ENCODE measurements around the gene TMEM225B.

TMEM225B gene, protein sequence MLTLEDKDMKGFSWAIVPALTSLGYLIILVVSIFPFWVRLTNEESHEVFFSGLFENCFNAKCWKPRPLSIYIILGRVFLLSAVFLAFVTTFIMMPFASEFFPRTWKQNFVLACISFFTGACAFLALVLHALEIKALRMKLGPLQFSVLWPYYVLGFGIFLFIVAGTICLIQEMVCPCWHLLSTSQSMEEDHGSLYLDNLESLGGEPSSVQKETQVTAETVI

GRCh38 chr7:99597762-99598501 lies at the start of gene TMEM225B:
Gene TMEM225B, plus strand, starts transcription at chr7:99598267. Its CDS starts 6,122 bp downstream, at chr7:99604389.
- no peak for TF ChIP-seq GATA3 (IDR thresholded peaks at IDR 0.05; ENCODE audit: low read depth, low read length)
- no peak for TF ChIP-seq GATA2 (IDR thresholded peaks at IDR 0.05; ENCODE audit: low read depth, low read length)

DNA sequence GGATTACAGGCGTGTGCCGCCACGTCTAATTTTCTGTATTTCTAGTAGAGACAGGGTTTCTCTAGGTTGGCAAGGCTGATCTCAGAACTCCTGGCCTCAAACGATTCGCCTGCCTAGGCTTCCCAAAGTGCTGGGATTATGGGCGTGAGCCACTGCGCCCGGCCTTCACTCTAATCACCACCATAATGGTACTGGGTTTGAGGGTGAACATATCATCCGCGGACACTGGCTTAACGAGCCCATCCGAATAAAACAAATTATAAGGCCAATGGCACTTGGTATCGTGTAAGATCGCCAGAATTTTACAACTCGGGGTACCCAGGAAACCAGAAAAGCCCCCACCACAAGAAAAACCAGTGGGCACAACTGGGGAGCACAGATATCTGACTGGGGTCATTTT lies 46.7 kb upstream of the TMEM225B start:
- no peak for TF ChIP-seq GATA2 (IDR thresholded peaks at IDR 0.05; ENCODE audit: low read depth, low read length)
- TF ChIP-seq GATA3 (IDR thresholded peaks at IDR 0.05; ENCODE audit: low read depth, low read length), result no peak

DNA sequence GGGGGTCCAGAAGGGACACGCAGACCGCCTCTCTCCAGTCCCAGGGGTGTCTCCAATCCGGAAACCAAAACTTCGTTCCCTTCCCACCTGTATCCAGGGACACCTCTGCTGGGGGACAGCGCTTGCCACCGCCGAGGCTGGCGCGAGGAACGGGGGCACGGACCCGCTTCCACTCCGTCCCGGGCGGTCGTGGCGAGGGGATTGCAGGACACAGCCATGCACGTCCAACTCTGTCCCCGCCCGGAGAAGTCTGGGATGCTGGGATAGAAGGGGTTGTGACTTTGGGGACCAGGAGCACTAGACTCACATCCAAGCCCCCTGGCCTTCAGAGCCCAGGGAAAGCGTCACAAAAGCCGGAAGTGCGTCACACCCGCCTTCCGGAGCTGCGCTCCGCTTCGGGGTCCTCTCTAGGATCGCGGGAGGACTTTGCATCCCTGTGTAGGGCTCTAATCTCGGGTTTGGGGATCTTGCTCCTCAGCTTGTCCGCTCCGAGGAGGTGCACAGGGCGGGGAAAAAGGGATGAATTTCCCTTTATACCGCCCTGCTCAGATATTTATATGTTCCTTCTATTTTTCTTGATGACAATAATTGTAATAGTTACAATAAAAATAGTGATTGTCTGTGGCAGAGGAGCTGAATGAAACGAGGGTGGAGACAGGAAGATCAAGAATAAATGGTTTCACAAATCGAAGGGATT lies 46.2 kb upstream of the TMEM225B start, which contains the start of gene FAM200A:
TSS of gene FAM200A (minus strand) at position 348 of the 697 bp plus-strand sequence. CDS start 3,707 bp downstream, outside the sequence.
- TF ChIP-seq GATA3 (IDR thresholded peaks at IDR 0.05; ENCODE audit: low read depth, low read length), result no peak
- TF ChIP-seq GATA2 (IDR thresholded peaks at IDR 0.05; ENCODE audit: low read depth, low read length), result peak; percentile 48; the same call in 1 of the 2 replicates

DNA sequence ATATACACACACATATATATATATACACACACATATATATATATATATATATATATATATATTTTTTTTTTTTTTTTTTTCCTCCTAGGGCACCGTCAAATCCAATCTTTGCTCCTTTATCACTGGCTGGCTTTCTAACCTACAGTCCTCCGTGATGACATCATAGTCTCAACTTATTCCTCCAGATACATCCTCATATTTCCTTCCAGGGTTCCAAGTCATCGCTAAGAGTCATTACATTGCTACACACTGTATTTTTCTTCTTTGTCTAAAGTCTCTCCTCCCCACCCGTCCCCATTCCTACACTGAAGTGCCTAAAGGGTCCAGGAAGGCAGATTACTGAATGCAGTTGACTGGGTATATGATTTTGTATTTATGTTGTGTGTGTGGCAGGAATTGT lies 45.0 kb upstream of the TMEM225B start:
- TF ChIP-seq GATA3 (IDR thresholded peaks at IDR 0.05; ENCODE audit: low read depth, low read length) (no peak), GATA2 (IDR thresholded peaks at IDR 0.05; ENCODE audit: low read depth, low read length) (no peak)

- TF ChIP-seq GATA3 (IDR thresholded peaks at IDR 0.05; ENCODE audit: low read depth, low read length), result no peak
- TF ChIP-seq GATA2 (IDR thresholded peaks at IDR 0.05; ENCODE audit: low read depth, low read length), result no peak
Observed at GRCh38 chr7:99554939-99555338, 43.1 kb upstream of the TMEM225B start.

GRCh38 chr7:99557196-99557607 lies 40.9 kb upstream of the TMEM225B start:
- TF ChIP-seq GATA3 (IDR thresholded peaks at IDR 0.05; ENCODE audit: low read depth, low read length) (no peak), GATA2 (IDR thresholded peaks at IDR 0.05; ENCODE audit: low read depth, low read length) (no peak)

GRCh38 chr7:99557940-99558305 lies 40.1 kb upstream of the TMEM225B start:
- TF ChIP-seq GATA2 (IDR thresholded peaks at IDR 0.05; ENCODE audit: low read depth, low read length), result peak; percentile 39; the same call in 1 of the 2 replicates
- no peak for TF ChIP-seq GATA3 (IDR thresholded peaks at IDR 0.05; ENCODE audit: low read depth, low read length)

GRCh38 chr7:99558306-99559174 lies 39.5 kb upstream of the TMEM225B start, which contains the start of gene ZNF655:
Gene ZNF655, plus strand, starts transcription at chr7:99558642. Its CDS starts 1,918 bp downstream, at chr7:99560560.
- TF ChIP-seq GATA2 (IDR thresholded peaks at IDR 0.05; ENCODE audit: low read depth, low read length), result 0 out of 2 replicates have a peak, but pooled peaks have one; percentile 5
- TF ChIP-seq GATA3 (IDR thresholded peaks at IDR 0.05; ENCODE audit: low read depth, low read length), result no peak

- TF ChIP-seq GATA3 (IDR thresholded peaks at IDR 0.05; ENCODE audit: low read depth, low read length) (no peak), GATA2 (IDR thresholded peaks at IDR 0.05; ENCODE audit: low read depth, low read length) (no peak)
Observed at GRCh38 chr7:99559175-99559915, 38.7 kb upstream of the TMEM225B start.

GRCh38 chr7:99560834-99561736 lies 37.0 kb upstream of the TMEM225B start:
- no peak for TF ChIP-seq GATA2 (IDR thresholded peaks at IDR 0.05; ENCODE audit: low read depth, low read length)

GRCh38 chr7:99561737-99562051 lies 36.4 kb upstream of the TMEM225B start:
- TF ChIP-seq GATA3 (IDR thresholded peaks at IDR 0.05; ENCODE audit: low read depth, low read length) (no peak), GATA2 (IDR thresholded peaks at IDR 0.05; ENCODE audit: low read depth, low read length) (no peak)
